ENCODE measurements around the gene MYO1G.

MYO1G gene

DNA sequence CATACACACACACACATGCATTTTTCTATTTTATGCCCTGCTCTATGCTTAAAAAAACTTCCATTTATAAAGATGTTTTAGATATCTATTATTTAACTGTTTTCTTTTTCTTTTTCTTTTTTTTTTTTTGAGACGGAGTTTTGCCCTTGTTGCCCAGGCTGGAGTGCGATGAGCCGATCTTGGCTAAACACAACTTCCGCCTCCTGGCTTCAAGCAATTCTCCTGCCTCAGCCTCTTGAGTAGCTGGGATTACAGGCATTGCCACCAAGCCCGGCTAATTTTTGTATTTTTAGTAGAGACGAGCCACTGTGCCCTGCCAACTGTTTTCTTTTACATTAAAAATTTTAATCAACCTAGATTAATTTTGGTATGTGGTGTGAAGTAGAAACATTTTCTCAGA, 47.9 kb downstream of the MYO1G start:
- DNase-seq: no peak

- DNase-seq: no peak
Observed at GRCh38 chr7:44922351-44922694, 56.5 kb downstream of the MYO1G start.

DNA sequence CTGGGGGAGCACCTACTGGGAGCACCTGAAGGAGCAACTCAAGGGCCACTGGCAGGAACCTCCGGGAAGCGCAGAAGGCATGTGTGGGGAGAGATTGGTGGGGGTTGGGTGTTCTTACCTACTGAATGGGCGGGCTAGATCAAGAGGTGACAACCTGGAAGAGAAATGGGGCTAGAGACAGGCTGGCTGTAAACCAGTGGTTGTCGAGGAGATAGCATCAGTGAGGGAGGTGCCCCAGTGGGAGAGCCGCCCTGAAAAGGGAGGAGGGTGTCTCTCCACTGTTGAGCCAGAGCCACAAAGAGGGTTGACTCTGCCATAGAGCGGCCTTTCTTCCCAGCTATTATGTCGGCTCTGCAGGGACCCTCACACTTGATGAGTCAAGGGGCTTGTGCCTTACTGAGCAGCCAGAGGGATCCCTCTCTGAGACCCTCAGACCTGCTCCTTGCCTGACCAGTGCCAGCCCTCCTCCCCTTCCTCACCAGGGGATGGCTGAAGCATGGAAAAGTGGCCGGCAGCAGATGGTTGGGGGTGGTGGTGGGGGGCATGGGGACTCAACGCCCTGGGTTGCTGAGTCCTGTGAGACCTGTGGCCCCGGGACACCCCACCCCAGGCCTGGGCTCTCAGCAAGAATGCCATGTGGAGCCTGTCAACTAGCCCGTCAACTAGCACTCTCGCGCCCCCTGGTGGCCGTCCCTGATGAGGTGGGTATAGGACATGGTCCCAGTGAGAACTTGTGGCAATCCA, 57.0 kb downstream of the MYO1G start:
- peak; percentile 1 for DNase-seq

DNA sequence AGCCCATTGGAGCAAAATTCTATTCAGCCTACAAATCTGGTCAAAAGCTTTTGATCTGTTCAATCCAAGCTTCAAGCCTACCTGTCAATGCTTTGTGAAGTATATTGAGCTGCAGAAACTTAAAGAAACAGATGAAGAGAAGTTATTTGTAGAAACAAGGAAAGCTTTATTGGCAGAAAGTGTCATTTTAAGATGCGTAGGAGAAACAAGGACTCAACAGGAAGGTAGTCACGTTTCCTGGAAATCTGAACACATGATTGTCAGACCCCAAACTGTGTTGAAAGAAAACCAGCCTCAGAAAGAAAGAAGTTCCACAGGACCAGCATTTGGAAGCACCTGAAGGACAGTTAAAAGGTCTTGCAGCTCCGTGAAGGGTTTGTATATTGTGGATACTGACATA, 58.7 kb downstream of the MYO1G start:
- no peak for DNase-seq

DNA sequence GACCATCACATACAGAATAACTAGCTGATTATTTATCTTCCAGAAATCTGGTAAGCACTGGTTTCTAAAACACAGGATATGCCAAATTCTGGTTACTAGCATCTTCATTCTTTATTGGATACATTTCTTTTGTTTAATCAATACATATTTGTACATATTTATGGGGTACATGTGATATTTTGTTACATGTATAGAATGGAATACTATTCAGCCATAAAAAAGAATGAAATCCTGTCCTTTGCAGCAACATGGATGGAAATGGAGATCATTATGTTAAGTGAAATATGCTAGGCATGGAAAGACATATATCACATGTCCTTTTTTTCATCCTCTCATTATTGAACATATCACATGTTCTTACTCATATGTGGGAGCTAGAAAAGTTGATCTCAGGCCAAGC, 60.8 kb downstream of the MYO1G start:
- no peak for DNase-seq

DNA sequence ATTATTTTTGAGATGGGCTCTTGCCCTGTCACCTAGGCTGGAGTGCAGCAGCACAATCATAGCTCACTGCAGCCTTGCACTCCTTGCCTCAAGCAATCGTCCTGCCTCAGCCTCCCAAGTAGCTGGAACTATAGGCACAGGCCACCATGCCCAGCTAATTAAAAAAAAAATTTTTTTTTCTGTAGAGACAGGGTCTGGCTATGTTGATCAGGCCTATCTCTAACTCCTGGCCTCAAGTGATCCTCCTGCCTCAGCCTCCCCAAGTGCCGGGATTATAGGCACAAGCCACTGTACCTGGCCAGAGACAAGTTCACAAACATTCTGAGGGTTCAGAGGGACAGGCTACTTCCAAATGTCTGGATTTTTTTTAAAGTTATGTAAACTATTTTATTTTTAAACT, 61.4 kb downstream of the MYO1G start:
- DNase-seq: no peak

GRCh38 chr7:44914992-44915607, 63.7 kb downstream of the MYO1G start:
- no peak for DNase-seq

DNA sequence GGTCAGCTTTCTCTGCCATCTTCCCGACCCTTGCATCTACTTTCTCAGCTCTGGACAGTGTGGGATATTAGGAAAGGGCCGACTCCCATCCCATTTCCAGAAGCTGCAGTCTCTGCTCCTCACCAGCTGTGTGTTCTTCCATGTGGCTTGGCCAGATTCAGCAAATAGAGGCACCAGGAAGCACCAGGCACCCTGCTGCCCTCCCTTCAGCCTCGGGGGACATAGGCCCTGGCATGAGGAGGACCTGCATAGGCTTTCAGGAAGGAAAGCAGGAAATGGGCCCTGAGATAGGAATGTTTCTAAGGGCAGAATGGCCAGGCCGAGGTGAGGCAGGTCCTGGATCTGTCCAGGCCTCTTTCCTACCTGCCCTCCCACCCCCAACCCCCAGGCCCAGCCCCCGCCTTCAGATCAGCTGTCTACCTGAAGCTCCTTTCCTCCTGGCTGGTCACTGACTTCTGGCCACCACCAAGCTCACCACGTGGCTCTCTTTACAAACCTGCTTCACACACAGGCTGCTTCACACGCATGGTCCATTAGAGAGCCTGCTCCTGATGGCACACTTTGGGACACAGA, 66.0 kb downstream of the MYO1G start:
- peak; percentile 2 for DNase-seq

All from NCI-H510A (cell line).